HG02852 (cell line): Measurements from ENCODE around the gene CSPG4.

Experiments used
- ATAC-seq: cut with Tn5 transposase; IDR thresholded peaks from one replicate; pipeline ENCODE4 v1.9.1; 2021; ENCODE audit warnings: mild to moderate bottlenecking, moderate library complexity; ENCODE audit not compliant: unreplicated experiment

CSPG4 gene

DNA sequence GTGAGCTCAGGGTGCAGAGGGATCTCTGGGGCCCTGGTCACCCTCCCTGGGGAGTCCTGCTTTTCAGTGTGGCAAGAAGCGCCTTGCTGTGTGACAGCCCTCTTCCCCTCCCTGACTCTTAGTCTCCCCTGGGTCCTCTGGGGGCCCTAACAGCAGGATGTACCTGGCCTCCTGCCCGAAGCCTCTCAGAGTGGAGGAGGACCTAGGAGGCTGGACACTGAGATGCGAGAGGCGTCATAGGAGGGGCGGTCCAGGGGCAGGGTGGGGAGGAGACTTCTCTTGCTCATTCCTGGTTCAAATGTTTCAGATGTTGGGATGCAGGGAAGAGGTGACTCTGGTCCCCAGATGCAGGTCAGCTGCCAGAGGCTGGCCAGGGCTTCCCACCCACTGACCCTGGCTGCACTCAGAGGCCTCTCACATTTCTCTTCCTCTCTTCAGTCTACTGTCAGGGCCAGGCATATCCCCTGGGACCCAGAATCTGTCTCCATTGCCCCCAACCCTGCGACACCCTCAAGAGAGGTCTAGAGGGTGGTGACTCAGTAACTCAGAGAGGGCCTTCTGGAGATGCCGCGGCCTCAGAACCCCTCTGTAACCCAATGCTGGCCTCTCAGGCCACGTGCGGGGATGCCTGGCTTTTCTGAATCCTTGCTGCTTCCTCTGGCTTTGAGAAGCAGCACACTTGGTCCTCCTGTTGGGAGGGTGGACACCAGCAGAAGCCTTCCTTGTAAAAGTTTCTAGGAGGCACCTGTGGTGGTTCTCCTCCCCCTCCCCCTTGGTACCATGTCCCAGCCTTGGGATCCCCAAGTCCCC, 39.0 kb downstream of the CSPG4 start:
- ATAC-seq, result no peak

GRCh38 chr15:75672646-75673425, 39.8 kb downstream of the CSPG4 start:
- ATAC-seq, result no peak

DNA sequence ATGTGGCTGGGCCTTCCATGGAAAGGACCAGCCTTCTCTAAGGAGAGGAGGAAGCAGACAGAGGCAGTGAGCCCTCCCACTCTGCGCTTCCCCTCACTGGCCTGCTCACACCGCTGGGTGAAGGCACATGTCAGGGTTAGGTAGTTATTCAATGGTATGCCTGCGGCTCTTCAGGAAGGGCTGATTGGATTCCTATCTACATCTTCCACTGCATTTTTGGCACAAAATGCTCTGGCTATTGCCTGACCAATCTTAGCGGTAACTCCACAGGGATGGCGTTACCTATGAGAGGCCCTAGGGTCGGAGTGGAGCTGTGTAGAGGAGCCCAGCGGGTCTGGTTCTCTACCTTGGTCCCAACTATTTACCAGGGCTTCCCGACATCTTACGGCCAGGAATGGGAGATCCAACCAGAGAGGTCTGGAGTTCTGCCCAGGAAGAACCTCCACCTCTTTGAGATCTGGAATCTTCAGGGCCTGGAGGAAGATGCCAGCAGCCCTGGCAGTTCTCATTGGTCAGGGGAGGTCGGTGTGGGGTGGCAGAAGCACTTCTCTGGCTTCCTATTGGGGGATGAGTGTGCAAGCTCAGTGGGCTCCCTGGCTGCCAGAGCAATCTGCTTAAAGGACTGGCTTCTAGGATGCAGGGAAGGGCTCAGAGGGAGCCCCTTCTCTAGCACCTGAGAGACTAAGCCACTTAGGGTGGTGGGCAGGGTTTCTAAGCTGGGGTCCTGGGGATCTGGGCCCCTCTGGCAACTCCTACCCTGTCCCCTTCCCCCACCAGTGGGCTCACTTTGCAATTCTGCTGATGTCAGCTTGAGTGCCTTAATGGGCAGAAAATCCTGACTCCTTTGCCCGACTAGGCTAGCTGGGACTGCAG, 40.7 kb downstream of the CSPG4 start:
- no peak for ATAC-seq

- no peak for ATAC-seq
Observed at GRCh38 chr15:75669879-75670212, 42.8 kb downstream of the CSPG4 start.

DNA sequence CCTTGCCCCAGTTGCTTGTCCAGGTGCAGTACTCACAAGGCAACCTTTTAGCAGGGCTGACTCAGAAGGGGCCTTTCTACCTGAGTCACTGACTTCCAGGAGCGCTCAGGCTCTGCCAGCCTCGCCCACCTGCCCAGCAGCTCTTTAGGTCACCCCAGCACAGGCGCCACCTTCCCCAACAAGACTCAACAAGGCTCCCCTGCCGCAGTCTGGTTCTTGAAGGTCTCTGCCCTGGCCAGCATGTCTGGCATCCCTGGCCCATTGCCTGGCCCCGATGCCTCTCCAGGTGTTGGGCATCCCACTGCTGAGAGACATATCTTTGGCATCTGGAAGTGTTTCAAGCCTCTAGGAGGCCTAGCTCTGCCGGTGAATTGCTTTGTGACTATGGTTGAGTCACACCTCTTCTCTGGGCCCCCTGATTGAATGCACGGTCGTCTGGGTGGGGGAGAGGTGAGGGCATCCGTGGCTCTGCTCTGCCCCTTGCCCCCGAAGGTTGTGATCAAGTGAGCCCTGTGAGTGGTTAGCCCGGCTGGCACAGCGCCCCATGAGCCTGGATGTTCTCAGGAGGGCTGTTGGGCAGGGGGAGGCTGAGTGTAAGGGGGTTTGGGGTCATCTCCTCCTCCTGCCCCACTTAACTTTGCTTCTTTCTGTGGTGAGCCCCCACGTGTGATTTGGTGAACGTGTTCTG, 43.3 kb downstream of the CSPG4 start:
- no peak for ATAC-seq

- ATAC-seq, result no peak
Observed at GRCh38 chr15:75666823-75667501, 45.7 kb downstream of the CSPG4 start.

GRCh38 chr15:75663931-75664421, 48.7 kb downstream of the CSPG4 start:
- ATAC-seq, result no peak

DNA sequence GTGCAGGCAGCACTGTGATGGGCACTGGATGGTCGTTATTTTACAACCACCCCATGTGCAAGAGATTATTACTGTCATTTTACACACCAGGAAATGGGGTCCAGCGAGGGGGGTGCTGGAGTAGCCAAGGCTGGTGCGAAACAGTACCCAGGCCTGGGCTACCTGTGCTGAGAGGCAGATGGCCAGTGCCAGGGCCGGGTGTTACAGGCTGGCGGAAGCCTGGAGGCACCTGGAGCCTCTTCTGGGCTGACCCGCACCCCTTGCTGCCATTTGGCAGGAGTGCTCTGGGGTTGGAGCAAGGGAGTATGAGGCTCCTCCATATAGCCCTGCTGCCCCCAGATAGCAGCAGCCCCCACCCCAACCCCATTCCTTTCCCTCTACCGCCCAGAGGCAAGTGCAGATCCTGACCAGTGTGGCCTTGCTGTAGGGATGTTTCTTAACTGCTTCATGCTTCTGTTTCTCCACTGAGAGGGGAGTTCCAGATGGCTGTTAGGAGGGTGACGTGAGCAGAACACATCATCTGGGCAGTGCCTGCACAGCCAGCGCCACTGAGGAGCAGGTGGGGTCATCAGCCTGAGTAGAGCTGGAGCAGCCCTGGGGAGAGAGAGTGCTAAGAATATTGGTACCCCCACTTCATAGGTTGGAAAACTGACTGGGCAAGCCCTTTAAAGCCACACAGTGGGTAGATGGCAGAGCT, 49.7 kb downstream of the CSPG4 start:
- ATAC-seq, result no peak

GRCh38 chr15:75661756-75662140, 50.9 kb downstream of the CSPG4 start:
- no peak for ATAC-seq

DNA sequence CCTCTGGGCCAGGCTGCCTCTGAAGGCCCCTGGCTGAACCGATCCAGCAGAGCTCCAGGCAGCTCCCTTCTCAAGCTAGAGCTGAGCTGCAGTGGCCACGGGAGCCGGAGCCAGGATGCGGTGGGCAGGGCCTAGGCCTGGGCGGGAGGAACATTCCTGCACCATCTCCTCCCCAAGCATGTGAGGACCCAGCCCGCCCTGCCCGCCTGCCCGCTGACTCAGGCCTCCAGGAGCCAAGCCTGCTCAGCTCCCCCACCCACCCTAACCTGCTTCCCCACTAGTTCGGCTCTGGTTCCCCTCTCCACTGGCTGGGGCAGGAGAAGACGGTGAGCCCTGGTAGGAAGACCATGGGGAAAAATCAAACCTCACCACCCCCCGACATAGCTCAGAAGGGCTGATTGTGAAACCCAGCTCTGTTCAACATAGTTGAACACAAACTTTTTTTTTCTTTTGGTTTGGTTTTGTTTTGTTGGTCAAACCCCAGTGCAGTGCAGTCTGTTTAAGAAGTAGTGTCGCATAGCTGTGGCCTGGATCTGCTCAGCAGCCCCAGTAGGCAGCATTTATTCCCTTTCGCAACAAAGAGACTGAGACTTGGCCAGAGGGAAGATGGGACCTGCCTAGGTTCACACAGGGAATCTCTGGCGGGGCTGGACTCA, 51.4 kb downstream of the CSPG4 start:
- no peak for ATAC-seq

DNA sequence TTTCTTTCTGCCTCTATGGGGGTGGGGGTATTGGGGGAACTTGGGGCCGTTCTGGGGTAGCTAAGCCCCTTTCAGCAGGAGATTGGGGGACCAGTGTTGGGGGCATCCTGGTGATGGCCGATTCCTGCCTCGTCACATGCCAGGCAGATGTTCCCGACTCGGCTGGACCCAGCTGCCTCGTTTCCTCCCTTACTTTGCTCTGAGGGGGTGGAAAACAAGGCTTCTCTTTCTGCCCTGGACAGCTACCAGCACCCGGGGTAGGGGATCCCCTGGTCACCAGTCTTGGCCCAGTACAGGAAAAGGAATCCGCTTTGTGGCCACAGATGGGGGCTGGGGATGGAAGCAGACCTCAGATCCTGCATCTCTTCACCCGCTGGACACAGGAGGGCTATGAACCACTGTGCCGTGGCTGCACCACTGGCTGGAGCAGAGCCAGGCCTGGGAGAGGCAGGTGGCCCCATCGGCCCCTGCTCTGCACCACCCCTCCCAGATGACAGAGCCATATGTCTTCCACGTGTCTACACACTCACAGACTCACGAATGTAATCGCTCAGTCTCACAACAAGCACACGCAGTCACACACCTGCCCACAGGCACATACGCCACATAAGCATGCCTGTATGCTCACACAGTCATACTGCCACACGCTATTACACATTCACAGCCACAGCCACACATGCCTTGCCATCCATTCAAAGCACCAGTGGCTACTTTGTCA, 52.6 kb downstream of the CSPG4 start:
- no peak for ATAC-seq

- ATAC-seq, result no peak
Observed at GRCh38 chr15:75659141-75659771, 53.4 kb downstream of the CSPG4 start.

DNA sequence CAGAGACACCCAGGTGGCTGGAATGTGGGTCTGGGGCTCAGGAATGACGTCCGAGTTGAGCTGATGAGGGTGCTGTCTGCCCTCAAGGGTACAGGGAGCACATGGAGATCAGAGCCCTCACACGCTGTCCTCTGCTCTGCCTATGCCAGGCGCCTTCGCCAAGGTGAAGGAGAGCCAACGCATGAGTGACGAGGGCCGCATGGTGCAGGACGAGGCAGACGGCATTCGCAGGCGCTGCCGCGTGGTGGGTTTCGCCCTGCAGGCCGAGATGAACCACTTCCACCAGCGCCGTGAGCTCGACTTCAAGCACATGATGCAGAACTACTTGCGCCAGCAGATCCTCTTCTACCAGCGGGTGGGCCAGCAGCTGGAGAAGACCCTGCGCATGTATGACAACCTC, 55.8 kb downstream of the CSPG4 start:
- ATAC-seq, result no peak

DNA sequence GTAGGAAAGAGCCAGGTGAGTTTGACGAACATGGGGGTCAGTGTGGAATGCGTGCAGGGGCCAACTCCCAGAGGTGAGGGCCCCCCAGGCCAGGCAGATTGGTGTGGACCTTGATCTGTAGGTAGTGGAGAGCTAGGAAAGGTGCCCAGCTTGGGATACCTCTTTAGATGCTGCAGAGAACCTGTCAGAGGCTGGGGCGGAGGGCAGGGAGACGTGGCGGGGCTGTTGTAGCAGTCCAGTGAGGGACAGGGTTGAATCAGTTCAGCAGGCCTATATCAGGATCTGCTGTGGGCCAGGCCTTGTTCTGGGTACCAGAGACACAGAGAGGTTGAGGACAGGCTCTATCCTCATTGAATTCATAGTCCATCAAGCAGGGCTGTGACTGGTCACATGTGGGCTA, 56.3 kb downstream of the CSPG4 start:
- ATAC-seq, result no peak

- no peak for ATAC-seq
Observed at GRCh38 chr15:75655931-75656330, 56.7 kb downstream of the CSPG4 start.

GRCh38 chr15:75654201-75654907, 58.3 kb downstream of the CSPG4 start:
- ATAC-seq, result no peak

DNA sequence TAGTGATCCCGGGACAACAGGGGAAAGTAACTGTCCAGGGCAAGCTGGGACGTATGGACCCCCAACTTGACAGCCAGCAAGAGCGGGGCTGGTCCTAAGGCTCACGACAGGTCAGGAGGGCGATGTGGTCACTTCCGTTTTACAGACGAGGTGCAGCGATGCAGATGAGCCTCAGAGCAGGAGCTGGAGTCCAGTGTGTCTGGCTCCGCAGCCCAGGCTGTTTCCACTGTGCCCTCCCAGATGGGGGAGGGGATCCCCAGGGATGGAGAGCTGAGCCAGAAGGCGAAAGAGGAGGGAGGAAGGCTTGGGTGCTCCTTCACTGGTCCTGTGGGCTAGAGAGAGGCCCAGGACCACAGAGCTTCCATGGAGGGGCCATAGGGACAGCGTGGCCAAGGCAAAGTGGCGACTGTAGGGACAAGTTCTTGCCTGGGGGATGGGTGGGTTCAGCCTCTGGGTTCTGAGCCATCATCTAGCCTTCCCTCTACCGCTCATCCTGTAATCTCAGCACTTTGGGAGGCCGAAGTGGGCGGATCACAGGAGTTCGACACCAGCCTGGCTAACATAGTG, 59.2 kb downstream of the CSPG4 start:
- ATAC-seq, result no peak
